Lower lobe of right lung (tissue), 2 donors: ENCODE data around the gene ENPP1. TPM values are rescaled to one million over a fixed set of nuclear protein-coding genes. Genes with fewer than 3 reads are reported as not detected.

Experiments
- ATAC-seq, 2 donors: fragments of 200-7000 bp; cut with Tn5 transposase; one replicate each; pipeline ENCODE4 v1.9.1; 2020 to 2022; ENCODE audit warnings: mild to moderate bottlenecking in 2 of 2, moderate library complexity in 2 of 2
- DNase-seq: peaks from one replicate; pipeline ENCODE4 v3.0.0-alpha.2; 2020
- H3K27ac ChIP-seq: fragments of 200-600 bp; one replicate; pipeline ENCODE4 v1.8.0; 2022
- H3K27me3 ChIP-seq: fragments of 200-600 bp; one replicate; pipeline ENCODE4 v1.8.0; 2022; ENCODE audit warnings: low read depth
- H3K36me3 ChIP-seq: fragments of 200-600 bp; one replicate; pipeline ENCODE4 v1.8.0; 2022; ENCODE audit warnings: mild to moderate bottlenecking
- H3K4me1 ChIP-seq: fragments of 200-600 bp; one replicate; pipeline ENCODE4 v1.8.0; 2022
- H3K4me3 ChIP-seq: fragments of 200-600 bp; one replicate; pipeline ENCODE4 v1.8.0; 2022; ENCODE audit warnings: mild to moderate bottlenecking
- H3K9me3 ChIP-seq: fragments of 200-600 bp; one replicate; pipeline ENCODE4 v1.8.0; 2022
- intact Hi-C: fragments of 100-400 bp; cut with DNase I; formaldehyde crosslinking; loops from one replicate; pipeline ENCODE4 v1.11.0; 2022
- total RNA-seq: library from RNA; stranded (reverse); fragmentation: NEBNext Ultra II Directional; extraction: Animal tissue kit (Norgen Biotek cat#: 25700); gene quantifications from one replicate; pipeline ENCODE4 v1.2.1, GENCODE V29; 2021
- TF ChIP-seq, protein P1 (sequence below): fragments of 200-600 bp; IDR thresholded peaks from one replicate; pipeline ENCODE4 v1.8.0; 2022; ENCODE audit warnings: antibody characterized with exemption, mild to moderate bottlenecking
- donor health status: DM: no; HTN: yes; CAD: no; lungs with severe emphysema.

The ENPP1 gene
- total RNA-seq, 1 donor from 2014 or later, result 3.3 TPM

DNA sequence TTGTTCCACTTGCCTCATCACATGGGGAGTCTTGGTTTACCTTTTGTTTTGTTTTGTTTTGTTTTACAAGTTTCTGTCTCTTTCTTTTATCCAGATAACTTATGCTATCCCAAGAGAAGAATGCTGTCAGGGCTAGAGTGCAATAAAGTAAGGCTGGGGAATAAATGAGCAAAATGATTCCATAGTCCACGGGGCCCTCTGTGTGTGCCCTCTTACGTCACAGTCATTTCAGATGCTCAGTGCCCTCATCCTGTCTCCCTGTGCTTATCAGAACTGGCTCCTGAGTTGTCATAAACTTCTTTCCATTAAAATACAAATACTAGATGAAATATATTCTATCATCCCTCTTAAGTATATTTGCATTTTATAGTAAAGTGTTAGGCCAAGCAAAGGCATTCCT, 30.8 kb upstream of the ENPP1 start:
- H3K36me3 ChIP-seq, result no peaks in the 10 kb centered on the region
- H3K27ac ChIP-seq, result no peak overlapping the region
- no peaks in the 10 kb centered on the region for H3K9me3 ChIP-seq
- intact Hi-C loops, result no loop called here
- no peak for ATAC-seq
- H3K4me3 ChIP-seq, result no peak overlapping the region
- DNase-seq, result no peak
- TF ChIP-seq, protein P1, sequence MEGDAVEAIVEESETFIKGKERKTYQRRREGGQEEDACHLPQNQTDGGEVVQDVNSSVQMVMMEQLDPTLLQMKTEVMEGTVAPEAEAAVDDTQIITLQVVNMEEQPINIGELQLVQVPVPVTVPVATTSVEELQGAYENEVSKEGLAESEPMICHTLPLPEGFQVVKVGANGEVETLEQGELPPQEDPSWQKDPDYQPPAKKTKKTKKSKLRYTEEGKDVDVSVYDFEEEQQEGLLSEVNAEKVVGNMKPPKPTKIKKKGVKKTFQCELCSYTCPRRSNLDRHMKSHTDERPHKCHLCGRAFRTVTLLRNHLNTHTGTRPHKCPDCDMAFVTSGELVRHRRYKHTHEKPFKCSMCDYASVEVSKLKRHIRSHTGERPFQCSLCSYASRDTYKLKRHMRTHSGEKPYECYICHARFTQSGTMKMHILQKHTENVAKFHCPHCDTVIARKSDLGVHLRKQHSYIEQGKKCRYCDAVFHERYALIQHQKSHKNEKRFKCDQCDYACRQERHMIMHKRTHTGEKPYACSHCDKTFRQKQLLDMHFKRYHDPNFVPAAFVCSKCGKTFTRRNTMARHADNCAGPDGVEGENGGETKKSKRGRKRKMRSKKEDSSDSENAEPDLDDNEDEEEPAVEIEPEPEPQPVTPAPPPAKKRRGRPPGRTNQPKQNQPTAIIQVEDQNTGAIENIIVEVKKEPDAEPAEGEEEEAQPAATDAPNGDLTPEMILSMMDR, result no peak
- H3K4me1 ChIP-seq, result no peaks in the 10 kb centered on the region
- no peaks in the 10 kb centered on the region for H3K27me3 ChIP-seq

DNA sequence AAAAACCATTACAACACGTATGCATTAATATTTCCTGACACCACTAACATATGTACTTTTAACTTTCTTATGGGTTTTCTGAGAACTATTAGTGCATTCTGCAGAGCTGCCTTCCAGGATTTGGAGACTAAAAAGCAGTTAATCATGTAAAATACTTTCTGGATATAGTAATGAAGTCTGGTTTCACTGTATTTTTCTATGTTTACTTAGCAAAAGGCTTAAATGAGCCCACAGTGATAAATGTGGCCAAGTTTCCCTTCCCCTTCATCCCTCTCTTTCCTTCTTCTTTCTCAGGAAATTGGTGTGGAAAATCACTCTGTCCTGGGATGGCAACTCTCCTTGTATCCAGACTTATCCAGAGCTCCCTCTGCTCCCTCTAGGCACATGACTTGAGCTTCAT, 29.7 kb upstream of the ENPP1 start:
- no peak overlapping the region for H3K4me3 ChIP-seq
- H3K4me1 ChIP-seq, result no peaks in the 10 kb centered on the region
- DNase-seq (no peak), ATAC-seq (no peak)
- no peak overlapping the region for H3K27ac ChIP-seq
- no peaks in the 10 kb centered on the region for H3K27me3 ChIP-seq
- H3K36me3 ChIP-seq, result no peaks in the 10 kb centered on the region
- intact Hi-C loops, result no loop called here
- H3K9me3 ChIP-seq, result no peaks in the 10 kb centered on the region
- TF ChIP-seq, protein P1, result no peak

DNA sequence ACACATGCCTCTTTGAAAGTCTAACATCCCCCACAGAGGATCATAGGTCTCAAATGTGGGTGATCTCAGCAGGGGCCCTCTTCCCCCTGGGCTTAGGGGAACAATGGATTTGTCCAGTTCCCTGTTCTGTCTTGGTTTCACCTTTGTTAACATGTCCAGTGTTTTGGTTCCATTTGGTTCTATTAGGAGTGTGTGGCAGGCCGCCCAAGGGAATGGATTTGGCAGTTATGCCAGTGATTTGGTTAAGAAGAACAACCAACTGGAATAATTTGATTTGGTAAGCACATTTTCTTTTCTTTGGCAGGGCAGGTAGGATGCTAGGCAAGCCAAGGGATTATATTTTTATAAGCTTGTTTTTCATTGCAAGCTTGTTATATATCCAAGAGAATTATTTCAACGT, 28.5 kb upstream of the ENPP1 start:
- no peak for ATAC-seq
- TF ChIP-seq, protein P1, result no peak
- Histone ChIP-seq H3K4me1 (no peaks in the 10 kb centered on the region), H3K4me3 (no peak overlapping the region), H3K27me3 (no peaks in the 10 kb centered on the region), H3K9me3 (no peaks in the 10 kb centered on the region), H3K27ac (no peak overlapping the region), H3K36me3 (no peaks in the 10 kb centered on the region)
- intact Hi-C loops, result no loop called here
- no peak for DNase-seq

DNA sequence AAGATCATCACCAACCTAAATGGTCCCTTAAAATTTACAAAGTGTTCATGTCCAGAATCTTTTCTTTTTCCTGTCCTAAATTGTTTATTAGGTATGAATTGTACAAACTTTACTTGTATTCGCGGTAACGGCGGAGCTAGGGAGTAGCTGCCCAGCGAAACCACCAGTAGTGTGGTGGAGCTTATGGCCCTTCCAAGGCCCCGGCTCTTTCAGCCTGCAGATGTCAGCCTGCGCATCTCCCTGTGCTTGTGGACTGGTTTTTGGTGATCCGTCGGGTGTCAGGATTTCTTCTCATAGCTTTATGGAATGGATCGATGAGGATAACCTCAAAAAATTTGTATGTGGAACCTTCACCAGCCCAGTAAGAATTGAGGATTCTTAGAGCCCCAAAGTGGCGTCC, 27.2 kb upstream of the ENPP1 start:
- Histone ChIP-seq H3K27me3 (no peaks in the 10 kb centered on the region), H3K4me1 (no peaks in the 10 kb centered on the region), H3K36me3 (no peaks in the 10 kb centered on the region), H3K9me3 (no peaks in the 10 kb centered on the region), H3K4me3 (no peak overlapping the region), H3K27ac (no peak overlapping the region)
- DNase-seq (no peak), ATAC-seq (no peak)
- TF ChIP-seq, protein P1, result no peak
- intact Hi-C loops, result no loop called here

DNA sequence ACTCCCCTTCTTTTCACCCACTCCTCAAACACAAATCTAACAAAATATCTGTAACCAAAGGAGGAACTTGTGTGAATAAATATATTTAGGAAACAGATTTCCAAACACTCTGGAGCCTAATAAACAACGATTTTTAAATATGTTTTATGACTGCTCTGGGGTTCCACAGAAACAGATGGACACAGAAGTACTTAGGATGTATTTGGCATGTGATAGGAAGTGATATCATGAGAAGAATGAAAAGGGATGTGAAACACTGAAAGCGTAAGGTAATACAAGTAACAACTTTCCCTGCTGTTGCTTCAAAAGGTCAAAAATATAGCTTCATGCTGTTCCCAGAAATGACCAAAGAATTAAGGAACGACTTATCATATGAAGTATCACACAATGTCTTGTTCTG, 26.1 kb upstream of the ENPP1 start:
- intact Hi-C loops, result no loop called here
- no peak for ATAC-seq

More for the DNA sequence above, 26.1 kb upstream of the ENPP1 start:
- Histone ChIP-seq H3K4me1 (no peaks in the 10 kb centered on the region), H3K36me3 (no peaks in the 10 kb centered on the region), H3K27ac (no peak overlapping the region), H3K9me3 (no peaks in the 10 kb centered on the region), H3K27me3 (no peaks in the 10 kb centered on the region), H3K4me3 (no peak overlapping the region)
- no peak for DNase-seq
- TF ChIP-seq, protein P1, result no peak
